Measurements from ENCODE around the gene MAPK4. TPM values are rescaled to one million over a fixed set of nuclear protein-coding genes. Genes with fewer than 3 reads are reported as not detected.

Gene MAPK4
- total RNA-seq, 1 donor from 2014 or later, result 7.0 TPM

GRCh38 chr18:50734886-50735285 is 175.0 kb downstream of the MAPK4 start:
- DNase-seq, result no peak
- intact Hi-C loops (cut with DNase I), result no loop called here
- ATAC-seq, result no peak
- Histone ChIP-seq H3K27me3 (no peaks in the 10 kb centered on the region), H3K4me3 (no peak overlapping the region), H3K4me1 (no peaks in the 10 kb centered on the region), H3K9me3 (no peaks in the 10 kb centered on the region), H3K27ac (no peak overlapping the region), H3K36me3 (no peaks in the 10 kb centered on the region)
- TF ChIP-seq, protein P1, sequence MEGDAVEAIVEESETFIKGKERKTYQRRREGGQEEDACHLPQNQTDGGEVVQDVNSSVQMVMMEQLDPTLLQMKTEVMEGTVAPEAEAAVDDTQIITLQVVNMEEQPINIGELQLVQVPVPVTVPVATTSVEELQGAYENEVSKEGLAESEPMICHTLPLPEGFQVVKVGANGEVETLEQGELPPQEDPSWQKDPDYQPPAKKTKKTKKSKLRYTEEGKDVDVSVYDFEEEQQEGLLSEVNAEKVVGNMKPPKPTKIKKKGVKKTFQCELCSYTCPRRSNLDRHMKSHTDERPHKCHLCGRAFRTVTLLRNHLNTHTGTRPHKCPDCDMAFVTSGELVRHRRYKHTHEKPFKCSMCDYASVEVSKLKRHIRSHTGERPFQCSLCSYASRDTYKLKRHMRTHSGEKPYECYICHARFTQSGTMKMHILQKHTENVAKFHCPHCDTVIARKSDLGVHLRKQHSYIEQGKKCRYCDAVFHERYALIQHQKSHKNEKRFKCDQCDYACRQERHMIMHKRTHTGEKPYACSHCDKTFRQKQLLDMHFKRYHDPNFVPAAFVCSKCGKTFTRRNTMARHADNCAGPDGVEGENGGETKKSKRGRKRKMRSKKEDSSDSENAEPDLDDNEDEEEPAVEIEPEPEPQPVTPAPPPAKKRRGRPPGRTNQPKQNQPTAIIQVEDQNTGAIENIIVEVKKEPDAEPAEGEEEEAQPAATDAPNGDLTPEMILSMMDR (IDR thresholded peaks at IDR 0.05), result no peak

DNA sequence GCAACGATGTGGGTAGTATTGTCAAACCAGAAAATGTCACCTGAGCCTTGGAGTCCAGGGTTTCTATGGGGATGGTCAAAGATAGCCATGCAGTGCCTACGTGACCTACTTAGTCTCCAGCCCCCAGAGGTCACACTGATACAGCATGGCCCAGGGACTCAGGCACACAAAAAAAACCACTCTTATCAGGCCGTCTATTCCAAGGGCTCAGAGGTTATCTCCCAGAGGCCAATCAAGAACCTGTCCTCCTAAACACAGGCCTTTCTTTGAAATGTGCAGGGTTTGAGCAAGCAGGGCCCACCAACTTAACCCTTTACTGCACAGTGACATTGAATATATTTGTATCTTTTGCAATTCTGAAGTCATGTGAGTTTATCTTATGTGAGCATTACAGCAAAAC is 177.2 kb downstream of the MAPK4 start:
- no peaks in the 10 kb centered on the region for H3K27me3 ChIP-seq
- DNase-seq (no peak), ATAC-seq (no peak)
- no peaks in the 10 kb centered on the region for H3K4me1 ChIP-seq
- no peak overlapping the region for H3K4me3 ChIP-seq
- intact Hi-C loops (cut with DNase I), result no loop called here
- TF ChIP-seq, protein P1 (IDR thresholded peaks at IDR 0.05), result no peak
- H3K9me3 ChIP-seq, result no peaks in the 10 kb centered on the region
- no peaks in the 10 kb centered on the region for H3K36me3 ChIP-seq
- H3K27ac ChIP-seq, result no peak overlapping the region

DNA sequence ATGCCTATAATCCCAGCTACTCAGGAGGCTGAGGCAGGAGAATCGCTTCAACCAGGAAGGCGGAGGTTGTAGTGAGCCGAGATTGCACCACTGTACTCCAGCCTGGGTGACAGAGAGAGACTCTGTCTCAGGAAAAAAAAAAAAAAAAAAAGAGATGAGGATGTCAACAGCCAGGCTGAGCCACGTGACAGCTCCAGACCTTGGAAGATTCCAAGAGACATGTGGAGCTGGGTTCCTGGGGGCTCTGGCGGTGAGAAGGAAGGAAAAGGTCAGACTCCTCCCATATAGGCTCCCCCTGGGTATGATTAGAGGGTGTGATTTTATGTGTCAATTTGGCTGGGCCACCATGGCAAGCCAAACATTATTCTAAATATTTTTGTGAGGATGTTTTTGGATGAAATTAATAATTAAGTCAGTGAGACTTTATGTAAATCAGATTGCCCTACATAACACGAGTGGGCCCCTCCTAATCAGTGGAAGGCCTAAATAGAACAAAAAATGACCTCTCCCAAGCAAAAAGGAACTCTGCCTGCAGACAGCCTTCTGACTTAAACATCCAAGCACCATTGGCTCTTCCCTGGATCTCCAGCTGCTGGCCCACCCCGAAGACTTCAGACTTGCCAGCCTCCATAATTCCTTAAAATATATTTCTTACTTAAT is 178.3 kb downstream of the MAPK4 start:
- DNase-seq, result no peak
- Histone ChIP-seq H3K27ac (no peak overlapping the region), H3K9me3 (no peaks in the 10 kb centered on the region), H3K36me3 (no peaks in the 10 kb centered on the region), H3K27me3 (no peaks in the 10 kb centered on the region), H3K4me1 (no peaks in the 10 kb centered on the region), H3K4me3 (no peak overlapping the region)
- intact Hi-C loops (cut with DNase I), result no loop called here
- TF ChIP-seq, protein P1 (IDR thresholded peaks at IDR 0.05), result no peak
- ATAC-seq, result no peak

- H3K4me1 ChIP-seq, result no peaks in the 10 kb centered on the region
- ATAC-seq (peak; percentile 48), DNase-seq (no peak)
- no peaks in the 10 kb centered on the region for H3K36me3 ChIP-seq
- H3K4me3 ChIP-seq, result no peak overlapping the region
- H3K27ac ChIP-seq, result no peak overlapping the region
- H3K9me3 ChIP-seq, result no peaks in the 10 kb centered on the region
- H3K27me3 ChIP-seq, result no peaks in the 10 kb centered on the region
- intact Hi-C loops (cut with DNase I), result no loop called here
- TF ChIP-seq, protein P1 (IDR thresholded peaks at IDR 0.05), result no peak
These were observed 183.1 kb downstream of the MAPK4 start for GRCh38 chr18:50742952-50743351.

- no peaks in the 10 kb centered on the region for H3K27me3 ChIP-seq
- TF ChIP-seq, protein P1 (IDR thresholded peaks at IDR 0.05), result no peak
- no peak for DNase-seq
- ATAC-seq, result no peak
- H3K4me1 ChIP-seq, result no peaks in the 10 kb centered on the region
- no peaks in the 10 kb centered on the region for H3K9me3 ChIP-seq
- no peak overlapping the region for H3K4me3 ChIP-seq
- no peaks in the 10 kb centered on the region for H3K36me3 ChIP-seq
- intact Hi-C loops (cut with DNase I), result no loop called here
- H3K27ac ChIP-seq, result no peak overlapping the region
These were observed 184.4 kb downstream of the MAPK4 start for GRCh38 chr18:50744253-50744652.

GRCh38 chr18:50745945-50746344 is 186.1 kb downstream of the MAPK4 start:
- no peaks in the 10 kb centered on the region for H3K36me3 ChIP-seq
- H3K9me3 ChIP-seq, result no peaks in the 10 kb centered on the region
- no peaks in the 10 kb centered on the region for H3K4me1 ChIP-seq
- DNase-seq, result no peak
- ATAC-seq, result no peak
- no peak overlapping the region for H3K27ac ChIP-seq
- no peak overlapping the region for H3K4me3 ChIP-seq
- TF ChIP-seq, protein P1 (IDR thresholded peaks at IDR 0.05), result no peak
- peaks cover 3% of the 10 kb centered on the region for H3K27me3 ChIP-seq
- intact Hi-C loops (cut with DNase I), result no loop called here

Measured in upper lobe of right lung (tissue), 1 donor.